Vagina (tissue), 2 donors: ENCODE results near the gene CASZ1. TPM values are rescaled to one million over a fixed set of nuclear protein-coding genes. Genes with fewer than 3 reads are reported as not detected.

ENCODE experiments used
- DNase-seq, 2 donors: peaks; one replicate each; pipeline ENCODE4 v3.0.0-alpha.2; 2017; ENCODE audit errors: extremely low spot score in 2 of 2
- H3K27ac ChIP-seq: fragments of 200-600 bp; sonication (generic); one replicate; pipeline ENCODE4 v1.5.1; 2019
- H3K27me3 ChIP-seq: fragments of 200-600 bp; sonication (generic); one replicate; pipeline ENCODE4 v1.5.1; 2019
- H3K36me3 ChIP-seq, 2 donors: fragments of 200-600 bp; sonication (generic); one replicate each; pipeline ENCODE4 v1.5.1; 2017 to 2019
- H3K4me1 ChIP-seq: fragments of 200-600 bp; sonication (generic); one replicate; pipeline ENCODE4 v1.5.1; 2019
- H3K4me3 ChIP-seq, 2 donors: fragments of 200-600 bp; sonication (generic); 1 replicate in 1 of 2; 2 replicates in 1 of 2; pipeline ENCODE4 v1.5.1; 2016 to 2019
- H3K9me3 ChIP-seq: fragments of 200-600 bp; sonication (generic); one replicate; pipeline ENCODE4 v1.5.1; 2019
- CTCF ChIP-seq, 3 experiments: fragments of 450-650 bp in 2 of 3; fragments of 200-600 bp in 1 of 3; sonication (generic) in 1 of 3; IDR thresholded peaks; one replicate each; pipeline ENCODE4 v1.5.1; 2017 to 2019; ENCODE audit warnings: antibody characterized with exemption in 3 of 3, mild to moderate bottlenecking in 2 of 3, moderate library complexity in 2 of 3
- POLR2A ChIP-seq, 2 donors: fragments of 450-650 bp; IDR thresholded peaks; one replicate each; pipeline ENCODE4 v1.6.1; 2017; ENCODE audit warnings: antibody characterized with exemption in 2 of 2, mild to moderate bottlenecking in 2 of 2, moderate library complexity in 2 of 2
- POLR2AphosphoS5 ChIP-seq, 2 donors: sonication (generic); formaldehyde crosslinking; IDR thresholded peaks; one replicate each; pipeline ENCODE4 v1.9.0; 2017; ENCODE audit warnings: antibody characterized with exemption in 2 of 2, mild to moderate bottlenecking in 2 of 2, low read depth in 1 of 2; ENCODE audit not compliant: insufficient read depth in 1 of 2
- intact Hi-C: fragments of 100-400 bp; cut with DNase I; formaldehyde crosslinking; loops from one replicate; pipeline ENCODE4 v1.15.1; 2023
- total RNA-seq: library from RNA; depleted of rRNA; stranded (reverse); fragments of >200 nt; gene quantifications from one replicate; pipeline ENCODE4 v1.2.3, GENCODE V29; 2016

Gene CASZ1
- total RNA-seq, 1 donor from 2014 or later: 30.7 TPM

GRCh38 chr1:10678852-10679251, 117.6 kb downstream of the CASZ1 start:
- H3K36me3 ChIP-seq: no peaks in the 10 kb centered on the region
- H3K4me1 ChIP-seq: peaks cover 73% of the 10 kb centered on the region
- H3K27ac ChIP-seq: no peak overlapping the region
- DNase-seq: no peak
- intact Hi-C loops: no loop called here
- TF ChIP-seq CTCF (IDR thresholded peaks at IDR 0.05) (no peak), POLR2A (IDR thresholded peaks at IDR 0.05) (no peak), POLR2AphosphoS5 (IDR thresholded peaks at IDR 0.05; ENCODE audit: insufficient read depth in 1 of 2, low read depth in 1 of 2) (no peak)
- H3K9me3 ChIP-seq: no peaks in the 10 kb centered on the region
- no peaks in the 10 kb centered on the region for H3K27me3 ChIP-seq
- H3K4me3 ChIP-seq: no peak overlapping the region

GRCh38 chr1:10678402-10678801, 118.0 kb downstream of the CASZ1 start:
- H3K9me3 ChIP-seq: no peaks in the 10 kb centered on the region
- no peak for TF ChIP-seq POLR2A (IDR thresholded peaks at IDR 0.05)
- TF ChIP-seq POLR2AphosphoS5 (IDR thresholded peaks at IDR 0.05; ENCODE audit: insufficient read depth in 1 of 2, low read depth in 1 of 2): no peak
- no peak for TF ChIP-seq CTCF (IDR thresholded peaks at IDR 0.05)
- peaks cover 69% of the 10 kb centered on the region for H3K4me1 ChIP-seq
- no peaks in the 10 kb centered on the region for H3K27me3 ChIP-seq
- H3K27ac ChIP-seq: no peak overlapping the region
- no peaks in the 10 kb centered on the region for H3K36me3 ChIP-seq
- H3K4me3 ChIP-seq: no peak overlapping the region
- no peak for DNase-seq
- intact Hi-C loops: no loop called here

GRCh38 chr1:10677491-10678391, 118.7 kb downstream of the CASZ1 start:
- DNase-seq: no peak
- no peak overlapping the region for H3K4me3 ChIP-seq
- intact Hi-C loops: no loop called here
- H3K27me3 ChIP-seq: no peaks in the 10 kb centered on the region
- no peaks in the 10 kb centered on the region for H3K9me3 ChIP-seq
- no peak overlapping the region for H3K27ac ChIP-seq
- peaks cover 62% of the 10 kb centered on the region for H3K4me1 ChIP-seq
- H3K36me3 ChIP-seq: no peaks in the 10 kb centered on the region
- TF ChIP-seq CTCF (IDR thresholded peaks at IDR 0.05): no peak
- TF ChIP-seq POLR2A (IDR thresholded peaks at IDR 0.05): no peak
- no peak for TF ChIP-seq POLR2AphosphoS5 (IDR thresholded peaks at IDR 0.05; ENCODE audit: insufficient read depth in 1 of 2, low read depth in 1 of 2)

- H3K27ac ChIP-seq: no peak overlapping the region
- intact Hi-C loops: no loop called here
- H3K9me3 ChIP-seq: no peaks in the 10 kb centered on the region
- no peak for TF ChIP-seq CTCF (IDR thresholded peaks at IDR 0.05)
- TF ChIP-seq POLR2A (IDR thresholded peaks at IDR 0.05): no peak
- TF ChIP-seq POLR2AphosphoS5 (IDR thresholded peaks at IDR 0.05; ENCODE audit: insufficient read depth in 1 of 2, low read depth in 1 of 2): no peak
- H3K27me3 ChIP-seq: no peaks in the 10 kb centered on the region
- no peaks in the 10 kb centered on the region for H3K36me3 ChIP-seq
- no peak overlapping the region for H3K4me3 ChIP-seq
- DNase-seq: no peak
- H3K4me1 ChIP-seq: peaks cover 62% of the 10 kb centered on the region
Observed at GRCh38 chr1:10676963-10677362, 119.5 kb downstream of the CASZ1 start.

GRCh38 chr1:10675813-10676212, 120.6 kb downstream of the CASZ1 start:
- Histone ChIP-seq H3K36me3 (no peaks in the 10 kb centered on the region), H3K27ac (no peak overlapping the region), H3K27me3 (no peaks in the 10 kb centered on the region), H3K9me3 (no peaks in the 10 kb centered on the region), H3K4me1 (peaks cover 65% of the 10 kb centered on the region), H3K4me3 (no peak overlapping the region)
- no peak for DNase-seq
- no peak for TF ChIP-seq CTCF (IDR thresholded peaks at IDR 0.05)
- no peak for TF ChIP-seq POLR2AphosphoS5 (IDR thresholded peaks at IDR 0.05; ENCODE audit: insufficient read depth in 1 of 2, low read depth in 1 of 2)
- TF ChIP-seq POLR2A (IDR thresholded peaks at IDR 0.05): no peak
- intact Hi-C loops: no loop called here
